Esophagus muscularis mucosa (tissue), 4 donors: Measurements from ENCODE around the gene CHMP6. TPM values are rescaled to one million over a fixed set of nuclear protein-coding genes. Genes with fewer than 3 reads are reported as not detected.

ENCODE experiments used
- DNase-seq: peaks from one replicate; pipeline ENCODE4 v3.0.0-alpha.2; 2017; ENCODE audit errors: extremely low spot score
- H3K27ac ChIP-seq, 4 donors: fragments of 200-600 bp; sonication (generic); replicated peaks in 1 of 4; 1 replicate in 3 of 4; 2 replicates in 1 of 4; pipeline ENCODE4 v1.5.1; 2016 to 2019; ENCODE audit warnings: mild to moderate bottlenecking in 1 of 4
- H3K27me3 ChIP-seq, 4 donors: fragments of 200-600 bp; sonication (generic); one replicate each; pipeline versions ENCODE4 v1.5.1 to v1.6.0; 2016 to 2019
- H3K36me3 ChIP-seq, 4 donors: fragments of 200-600 bp; sonication (generic); one replicate each; pipeline ENCODE4 v1.5.1; 2016 to 2019
- H3K4me1 ChIP-seq, 4 donors: fragments of 200-600 bp; sonication (generic); one replicate each; pipeline ENCODE4 v1.5.1; 2016 to 2019
- H3K4me3 ChIP-seq, 4 donors: fragments of 200-600 bp; sonication (generic); 1 replicate in 2 of 4; 2 replicates in 2 of 4; pipeline ENCODE4 v1.5.1; 2016 to 2019; ENCODE audit warnings: mild to moderate bottlenecking in 4 of 4, moderate library complexity in 1 of 4
- H3K9me3 ChIP-seq, 4 donors: fragments of 200-600 bp; sonication (generic); 1 replicate in 3 of 4; 2 replicates in 1 of 4; pipeline ENCODE4 v1.5.1; 2016 to 2019
- CTCF ChIP-seq, 3 experiments: fragments of 200-600 bp in 2 of 3; fragments of 450-650 bp in 1 of 3; sonication (generic) in 2 of 3; IDR thresholded peaks; one replicate each; pipeline ENCODE4 v1.5.1; 2017 to 2019; ENCODE audit warnings: antibody characterized with exemption in 3 of 3, mild to moderate bottlenecking in 2 of 3, moderate library complexity in 1 of 3
- EP300 ChIP-seq: sonication (generic); formaldehyde crosslinking; IDR thresholded peaks from one replicate; pipeline ENCODE4 v1.6.1; 2017; ENCODE audit warnings: antibody characterized with exemption
- POLR2A ChIP-seq: fragments of 450-650 bp; IDR thresholded peaks from one replicate; pipeline ENCODE4 v1.6.1; 2017; ENCODE audit warnings: antibody characterized with exemption, moderate library complexity, mild to moderate bottlenecking, low read depth
- POLR2AphosphoS5 ChIP-seq, 2 donors: sonication (generic); formaldehyde crosslinking; IDR thresholded peaks; one replicate each; pipeline ENCODE4 v1.6.1; 2017; ENCODE audit warnings: antibody characterized with exemption in 2 of 2
- WGBS: methylation state at CpG from one replicate; pipeline ENCODE4 v1.1.5; 2018; 5-methylcytosine and 5-hydroxymethylcytosine counted together
- intact Hi-C: fragments of 100-400 bp; cut with DNase I; formaldehyde crosslinking; loops from one replicate; pipeline ENCODE4 v1.15.1; 2023
- total RNA-seq, 4 donors: library from RNA; depleted of rRNA; stranded (reverse); fragments of >200 nt; gene quantifications; one replicate each; pipeline versions ENCODE4 v1.1.0 to v1.2.1, GENCODE V29; 2016

CHMP6 gene
- total RNA-seq, 4 donors from 2014 or later = 17.6 to 29.2 (median 25.8) TPM

GRCh38 chr17:80960797-80961452 lies 30.7 kb upstream of the CHMP6 start:
- no peak overlapping the region for H3K4me3 ChIP-seq
- peaks cover 14 to 36% (median 29%) of the 10 kb centered on the region in 4 donors for H3K36me3 ChIP-seq
- no peaks in the 10 kb centered on the region for H3K27me3 ChIP-seq
- WGBS = 79% methylated on average over 25 of the region's 31 CpGs
- no peak for DNase-seq
- H3K4me1 ChIP-seq = peaks cover 23 to 46% (median 41%) of the 10 kb centered on the region in 4 donors
- no peak for TF ChIP-seq POLR2AphosphoS5 (IDR thresholded peaks at IDR 0.05)
- no peak for TF ChIP-seq CTCF (IDR thresholded peaks at IDR 0.05)
- TF ChIP-seq POLR2A = no peak
- TF ChIP-seq EP300 = no peak
- H3K9me3 ChIP-seq = no peaks in the 10 kb centered on the region
- H3K27ac ChIP-seq = peak overlapping the region; percentile 91 to 95 (median 95)
- intact Hi-C loops = no loop called here

- peak overlapping the region; percentile 91 to 95 (median 95) for H3K27ac ChIP-seq
- peaks cover 14 to 38% (median 29%) of the 10 kb centered on the region in 4 donors for H3K36me3 ChIP-seq
- peaks cover 23 to 46% (median 41%) of the 10 kb centered on the region in 4 donors for H3K4me1 ChIP-seq
- TF ChIP-seq CTCF (IDR thresholded peaks at IDR 0.05) = peak in 1 of 3 experiments; percentile 14
- TF ChIP-seq POLR2AphosphoS5 (IDR thresholded peaks at IDR 0.05) = no peak
- 72% methylated on average over 9 of the region's 21 CpGs for WGBS
- DNase-seq = no peak
- no peak overlapping the region for H3K4me3 ChIP-seq
- H3K27me3 ChIP-seq = no peaks in the 10 kb centered on the region
- intact Hi-C loops = no loop called here
- H3K9me3 ChIP-seq = no peaks in the 10 kb centered on the region
These were observed 29.9 kb upstream of the CHMP6 start for GRCh38 chr17:80961541-80962330.

- Histone ChIP-seq H3K4me3 (no peak overlapping the region), H3K27ac (peak overlapping the region; percentile 91 to 95 (median 95)), H3K27me3 (no peaks in the 10 kb centered on the region), H3K36me3 (peaks cover 14 to 38% (median 29%) of the 10 kb centered on the region in 4 donors), H3K9me3 (no peaks in the 10 kb centered on the region), H3K4me1 (peaks cover 23 to 47% (median 46%) of the 10 kb centered on the region in 4 donors)
- TF ChIP-seq POLR2AphosphoS5 (IDR thresholded peaks at IDR 0.05) (no peak), EP300 (no peak), CTCF (IDR thresholded peaks at IDR 0.05) (no peak), POLR2A (no peak)
- 91% methylated on average over 26 of the region's 41 CpGs for WGBS
- intact Hi-C loops = no loop called here
- no peak for DNase-seq
These were observed 29.0 kb upstream of the CHMP6 start for GRCh38 chr17:80962356-80963329.

GRCh38 chr17:80963812-80964543 lies 27.7 kb upstream of the CHMP6 start:
- TF ChIP-seq POLR2A (no peak), EP300 (no peak), POLR2AphosphoS5 (IDR thresholded peaks at IDR 0.05) (no peak), CTCF (IDR thresholded peaks at IDR 0.05) (no peak)
- DNase-seq = no peak
- intact Hi-C loops = no loop called here

More at GRCh38 chr17:80963812-80964543, 27.7 kb upstream of the CHMP6 start:
- Histone ChIP-seq H3K9me3 (no peaks in the 10 kb centered on the region), H3K36me3 (peaks cover 14 to 38% (median 29%) of the 10 kb centered on the region in 4 donors), H3K4me1 (peaks cover 27 to 55% (median 53%) of the 10 kb centered on the region in 4 donors), H3K4me3 (no peak overlapping the region), H3K27me3 (no peaks in the 10 kb centered on the region), H3K27ac (peak overlapping the region in 1 of 4 donors; percentile 28)
- 89% methylated on average over 24 of the region's 49 CpGs for WGBS
